H1 (cell line): ENCODE data around the gene UBE3A. TPM values are rescaled to one million over a fixed set of nuclear protein-coding genes. Genes with fewer than 3 reads are reported as not detected.

Experiments
- CTCF ChIA-PET: fragments of 300-600 bp; sonication (Branson Sonifier 250); formaldehyde crosslinking; loops from one replicate; lab custom pipeline; 2021; ENCODE audit not compliant: partially characterized antibody; lab: Charles Lee
- POLR2A ChIA-PET: fragments of 300-600 bp; sonication (Branson Sonifier 250); formaldehyde crosslinking; loops from one replicate; lab custom pipeline; 2021; ENCODE audit warnings: inconsistent platforms; ENCODE audit not compliant: partially characterized antibody; lab: Charles Lee
- DNase-seq, 2 experiments: peaks; one replicate each; pipeline versions ENCODE4 v3.0.0 to v3.0.0-alpha.2; 2010 to 2022; ENCODE audit warnings: low spot score in 2 of 2, low read depth in 1 of 2, mixed read lengths in 1 of 2
- FAIRE-seq: peaks from 2 replicates; lab custom pipeline; 2011; peaks lifted over from hg19 to GRCh38; lab: Jason Lieb, UNC
- H2AFZ ChIP-seq: 2 replicates; pipeline ENCODE4 v1.8.1; 2012; ENCODE audit warnings: low read length, inconsistent platforms
- H2AK5ac ChIP-seq: 2 replicates; pipeline ENCODE4 v1.6.1; 2013; ENCODE audit warnings: low read depth, low read length
- H2BK120ac ChIP-seq: replicated peaks from 2 replicates; pipeline ENCODE3; 2013; ENCODE audit warnings: low read depth, low read length, inconsistent platforms
- H2BK12ac ChIP-seq: 2 replicates; pipeline ENCODE4 v1.6.1; 2013; ENCODE audit warnings: low read depth, low read length
- H2BK15ac ChIP-seq: 2 replicates; pipeline ENCODE4 v1.6.1; 2013; ENCODE audit warnings: low read length
- H2BK20ac ChIP-seq: 2 replicates; pipeline ENCODE4 v1.6.1; 2013; ENCODE audit warnings: low read length
- H2BK5ac ChIP-seq: 2 replicates; pipeline ENCODE4 v1.6.1; 2013; ENCODE audit warnings: low read depth, low read length
- H3K14ac ChIP-seq: 2 replicates; pipeline ENCODE4 v1.6.1; 2013; ENCODE audit warnings: inconsistent platforms; ENCODE audit not compliant: insufficient read length
- H3K18ac ChIP-seq: 2 replicates; pipeline ENCODE4 v1.6.1; 2013; ENCODE audit warnings: low read length; ENCODE audit errors: extremely low read depth
- H3K23ac ChIP-seq: 2 replicates; pipeline ENCODE4 v1.6.1; 2013; ENCODE audit warnings: inconsistent platforms; ENCODE audit not compliant: insufficient read length
- H3K23me2 ChIP-seq: 2 replicates; pipeline ENCODE4 v1.6.1; 2013; ENCODE audit warnings: low read depth, low read length
- H3K27ac ChIP-seq: 2 replicates; pipeline ENCODE4 v1.6.1; 2011; ENCODE audit warnings: low read depth, low read length, inconsistent platforms
- H3K27me3 ChIP-seq, 4 experiments: replicated peaks in 1 of 4; 1 replicate in 1 of 4; 2 replicates in 3 of 4; pipeline versions ENCODE4 v1.6.1 to v1.8.1; 2011 to 2013; ENCODE audit warnings: low read length in 3 of 4, mild to moderate bottlenecking in 3 of 4, inconsistent platforms in 2 of 4, mixed read lengths in 2 of 4, moderate library complexity in 1 of 4; ENCODE audit not compliant: control insufficient read depth in 3 of 4, insufficient read depth in 3 of 4; ENCODE audit errors: extremely low read depth in 1 of 4
- H3K36me3 ChIP-seq, 4 experiments: 2 replicates each; pipeline versions ENCODE4 v1.6.1 to v1.8.1; 2011 to 2013; ENCODE audit warnings: mild to moderate bottlenecking in 4 of 4, low read length in 3 of 4, moderate library complexity in 2 of 4, control low read depth in 1 of 4, inconsistent platforms in 1 of 4; ENCODE audit not compliant: insufficient read depth in 4 of 4, control insufficient read depth in 2 of 4
- H3K4ac ChIP-seq: replicated peaks from 2 replicates; pipeline ENCODE3; 2013; ENCODE audit warnings: low read length, low read depth, mixed read lengths, inconsistent platforms; ENCODE audit not compliant: insufficient read length
- H3K4me1 ChIP-seq, 4 experiments: replicated peaks in 1 of 4; 1 replicate in 1 of 4; 2 replicates in 3 of 4; pipeline versions ENCODE4 v1.6.1 to v1.8.1; 2011 to 2013; ENCODE audit warnings: low read length in 3 of 4, inconsistent platforms in 2 of 4, mixed read lengths in 1 of 4; ENCODE audit not compliant: insufficient read depth in 4 of 4, control insufficient read depth in 3 of 4
- H3K4me2 ChIP-seq, 2 experiments: 2 replicates each; pipeline versions ENCODE4 v1.6.1 to v1.8.1; 2011 to 2013; ENCODE audit warnings: low read depth in 2 of 2, low read length in 2 of 2, control low read depth in 1 of 2, inconsistent platforms in 1 of 2, mild to moderate bottlenecking in 1 of 2; ENCODE audit not compliant: insufficient read depth in 1 of 2
- H3K4me3 ChIP-seq, 4 experiments: fragments of 200-600, 300-600 bp in 1 of 4; sonication (generic), shearing (Covaris generic), sonication (Bioruptor Twin) in 1 of 4; 2 replicates each; pipeline versions ENCODE4 v1.5.1 to v1.8.1; 2011 to 2016; ENCODE audit warnings: low read length in 4 of 4, low read depth in 3 of 4, control low read depth in 2 of 4, inconsistent platforms in 2 of 4, mild to moderate bottlenecking in 2 of 4, mixed read lengths in 1 of 4, moderate library complexity in 1 of 4; ENCODE audit not compliant: insufficient read depth in 2 of 4; ENCODE audit errors: extremely low read depth in 1 of 4
- H3K56ac ChIP-seq: replicated peaks from 2 replicates; pipeline ENCODE3; 2013; ENCODE audit warnings: low read depth, mild to moderate bottlenecking, mixed read lengths, low read length, inconsistent platforms; ENCODE audit not compliant: insufficient read length
- H3K79me1 ChIP-seq: 2 replicates; pipeline ENCODE4 v1.6.1; 2013; ENCODE audit warnings: low read depth, low read length, control low read depth
- H3K79me2 ChIP-seq, 2 experiments: 2 replicates each; pipeline versions ENCODE4 v1.6.1 to v1.8.1; 2012 to 2013; ENCODE audit warnings: low read length in 2 of 2, mild to moderate bottlenecking in 2 of 2, inconsistent platforms in 1 of 2; ENCODE audit not compliant: insufficient read depth in 2 of 2, control insufficient read depth in 1 of 2
- H3K9ac ChIP-seq, 4 experiments: replicated peaks in 1 of 4; 1 replicate in 1 of 4; 2 replicates in 3 of 4; pipeline versions ENCODE4 v1.6.1 to v1.8.1; 2011 to 2013; ENCODE audit warnings: low read depth in 3 of 4, low read length in 3 of 4, control low read depth in 2 of 4, mild to moderate bottlenecking in 2 of 4, moderate library complexity in 2 of 4, inconsistent platforms in 1 of 4; ENCODE audit errors: extremely low read depth in 1 of 4
- H3K9me3 ChIP-seq, 2 experiments: 2 replicates each; pipeline versions ENCODE4 v1.6.1 to v1.8.1; 2012 to 2013; ENCODE audit warnings: mild to moderate bottlenecking in 2 of 2, moderate library complexity in 2 of 2, control low read depth in 1 of 2, inconsistent platforms in 1 of 2, low read depth in 1 of 2, low read length in 1 of 2, mixed read lengths in 1 of 2; ENCODE audit not compliant: insufficient read depth in 2 of 2
- H4K20me1 ChIP-seq, 2 experiments: replicated peaks in 1 of 2; 2 replicates each; pipeline versions ENCODE3 to v1.8.1; 2011 to 2013; ENCODE audit warnings: inconsistent platforms in 2 of 2, low read length in 2 of 2, mild to moderate bottlenecking in 1 of 2; ENCODE audit not compliant: insufficient read depth in 2 of 2, control insufficient read depth in 1 of 2
- H4K5ac ChIP-seq: 2 replicates; pipeline ENCODE4 v1.6.1; 2013; ENCODE audit warnings: low read length, low read depth, mixed read lengths, inconsistent platforms; ENCODE audit not compliant: insufficient read length
- H4K8ac ChIP-seq: 2 replicates; pipeline ENCODE4 v1.8.0; 2013; ENCODE audit warnings: mild to moderate bottlenecking, moderate library complexity, low read length, inconsistent platforms; ENCODE audit not compliant: insufficient read depth; ENCODE audit errors: extremely low read depth
- H4K91ac ChIP-seq: replicated peaks from 2 replicates; pipeline ENCODE3; 2013; ENCODE audit warnings: low read length, mixed read lengths, inconsistent platforms; ENCODE audit not compliant: insufficient read length
- ASH2L ChIP-seq: fragments of 200-600, 300-600 bp; sonication (generic); IDR thresholded peaks from one replicate; pipeline ENCODE4 v1.7.1; 2017; ENCODE audit warnings: low read length
- CBX5 ChIP-seq: fragments of 300-800, 300-1000 bp; sonication (generic); IDR thresholded peaks from 2 replicates; pipeline ENCODE4 v1.7.1; 2016; ENCODE audit warnings: antibody characterized with exemption, low read length, low read depth
- MAFK ChIP-seq: IDR thresholded peaks from 2 replicates; pipeline ENCODE4 v1.6.1; 2012; ENCODE audit warnings: low read depth, mild to moderate bottlenecking, improper control_type of control experiment, low read length
- WGBS, 2 experiments: shearing (Covaris generic) in 1 of 2; methylation state at CpG; one replicate each; pipeline versions ENCODE4 v1.1.6 to v1.1.7; 2013 to 2015; ENCODE audit warnings: low lambda C conversion rate in 2 of 2, mixed read lengths in 2 of 2, inconsistent platforms in 1 of 2, low coverage in 1 of 2, missing lambda C conversion rate in 1 of 2; ENCODE audit not compliant: insufficient replicate concordance in 2 of 2, insufficient coverage in 1 of 2, insufficient read length in 1 of 2; ENCODE audit errors: extremely low coverage in 1 of 2, missing lambda C conversion rate in 1 of 2; 5-methylcytosine and 5-hydroxymethylcytosine counted together
- polyA plus RNA-seq, 7 experiments: library from polyadenylated mRNA; depleted of rRNA in 3 of 7; stranded (reverse) in 5 of 7; unstranded in 2 of 7; fragments of >200 nt in 5 of 7; fragments of 200-250 nt in 2 of 7; gene quantifications; 1 replicate in 5 of 7; 2 replicates in 1 of 7; 4 replicates in 1 of 7; pipeline versions ENCODE4 v1.2.1 to v1.2.3, GENCODE V29; 2011 to 2013; ENCODE audit warnings: missing spikeins in 2 of 7, mixed read lengths in 2 of 7
- total RNA-seq: library from RNA; stranded (reverse); fragmentation: NEBNext Ultra II Directional; extraction: Animal tissue kit (Norgen Biotek cat#: 25700); gene quantifications from 2 replicates; pipeline ENCODE4 v1.2.1, GENCODE V29; 2021

The UBE3A gene
- total and polyA plus RNA-seq, 2 of the 8 experiments (the other 6 are each of a cell fraction or from before 2014, with no cell fraction given), result 13.8 to 110 TPM

GRCh38 chr15:25346371-25346770 lies 92.5 kb downstream of the UBE3A start:
- FAIRE-seq, result no peak
- H3K27ac ChIP-seq, result no peak overlapping the region
- H2BK5ac ChIP-seq, result no peak overlapping the region
- 81% methylated on average over 3 of the region's 3 CpGs; no CpG with 5 or more reads in 1 of the 2 experiments for WGBS, 2 experiments
- H3K56ac ChIP-seq, result no peak overlapping the region
- no peak overlapping the region for H4K5ac ChIP-seq
- no peak overlapping the region for H2BK12ac ChIP-seq
- H3K23me2 ChIP-seq, result no peaks in the 10 kb centered on the region
- H4K91ac ChIP-seq, result no peak overlapping the region
- H3K4me3 ChIP-seq, result no peak overlapping the region
- H2BK20ac ChIP-seq, result no peak overlapping the region
- H3K79me2 ChIP-seq, result peaks cover 0 to 14% of the 10 kb centered on the region in 2 experiments; a peak in 2 of 4 replicates
- ChIA-PET POLR2A (interaction anchor here (1.6 kb wide), 1 partner anchor 17 kb away, joined by 3 read pairs; no protein-coding TSS in a partner anchor), CTCF (interaction anchor here (1.2 kb wide), 1 partner anchor 140 kb away, joined by 3 read pairs; no protein-coding TSS in a partner anchor)
- H3K27me3 ChIP-seq, result no peaks in the 10 kb centered on the region
- no peak overlapping the region for H2AK5ac ChIP-seq
- H3K9ac ChIP-seq, result no peak overlapping the region
- no peak overlapping the region for H3K4ac ChIP-seq
- peaks cover 0 to 3% (median 0%) of the 10 kb centered on the region in 4 experiments; a peak in 1 of 8 replicates for H3K36me3 ChIP-seq
- no peak overlapping the region for H3K23ac ChIP-seq
- no peak overlapping the region for H3K18ac ChIP-seq
- no peak overlapping the region for H2AFZ ChIP-seq
- H3K4me2 ChIP-seq, result no peak overlapping the region
- no peak overlapping the region for H3K14ac ChIP-seq
- no peak for TF ChIP-seq ASH2L
- no peak for TF ChIP-seq MAFK
- no peak for TF ChIP-seq CBX5
- no peaks in the 10 kb centered on the region for H3K9me3 ChIP-seq
- no peak overlapping the region for H2BK120ac ChIP-seq
- peaks cover 4 to 5% of the 10 kb centered on the region in 2 experiments for H4K20me1 ChIP-seq
- DNase-seq, result no peak
- no peaks in the 10 kb centered on the region for H3K79me1 ChIP-seq
- no peak overlapping the region for H4K8ac ChIP-seq
- H2BK15ac ChIP-seq, result no peak overlapping the region
- H3K4me1 ChIP-seq, result peaks cover 0 to 6% (median 3%) of the 10 kb centered on the region in 4 experiments; a peak in 3 of 7 replicates
